Amniotic epithelial cell (primary cell): ENCODE data around the gene SF3B2.
"Not testable (repeated sequence)": the region's sequence is repeated elsewhere in the genome, so short reads cannot be mapped to it uniquely, and the experiment has no call there.

Experiments used
- DNase-seq: peaks from one replicate; pipeline ENCODE4 v3.0.0-alpha.2; 2010; ENCODE audit warnings: low read depth

The SF3B2 gene

GRCh38 chr11:66076561-66076960 lies 24.4 kb downstream of the SF3B2 start:
- no peak for DNase-seq

GRCh38 chr11:66077927-66078326 lies 25.8 kb downstream of the SF3B2 start:
- no peak for DNase-seq

- DNase-seq, result not testable (repeated sequence)
Measured at GRCh38 chr11:66078949-66079348, 26.8 kb downstream of the SF3B2 start.

- DNase-seq, result peak; percentile 86
Measured at GRCh38 chr11:66080055-66080817, 28.1 kb downstream of the SF3B2 start.

- peak; percentile 72 for DNase-seq
Measured at GRCh38 chr11:66081505-66081904, 29.3 kb downstream of the SF3B2 start.

GRCh38 chr11:66082946-66083698 lies 31.0 kb downstream of the SF3B2 start:
- no peak for DNase-seq

- no peak for DNase-seq
Measured at GRCh38 chr11:66083767-66084166, 31.6 kb downstream of the SF3B2 start.

- peak; percentile 59 for DNase-seq
Measured at GRCh38 chr11:66084821-66085475, 32.8 kb downstream of the SF3B2 start.

- no peak for DNase-seq
Measured at GRCh38 chr11:66087148-66087908, 35.2 kb downstream of the SF3B2 start.

- DNase-seq, result peak; percentile 54
Measured at GRCh38 chr11:66089067-66089466, 36.9 kb downstream of the SF3B2 start.

- no peak for DNase-seq
Measured at GRCh38 chr11:66090288-66090687, 38.1 kb downstream of the SF3B2 start.

GRCh38 chr11:66092125-66092524 lies 40.0 kb downstream of the SF3B2 start:
- not testable (repeated sequence) for DNase-seq

- DNase-seq, result peak; percentile 47
Measured at GRCh38 chr11:66099746-66100145, 47.6 kb downstream of the SF3B2 start.

- peak; percentile 42 for DNase-seq
Measured at GRCh38 chr11:66100272-66101065, 48.3 kb downstream of the SF3B2 start.

GRCh38 chr11:66101066-66101464 lies 48.9 kb downstream of the SF3B2 start:
- DNase-seq, result no peak

- no peak for DNase-seq
Measured at GRCh38 chr11:66104057-66104638, 52.0 kb downstream of the SF3B2 start.

GRCh38 chr11:66106786-66107599 lies 54.8 kb downstream of the SF3B2 start:
- DNase-seq, result peak; percentile 52

GRCh38 chr11:66107600-66108510 lies 55.7 kb downstream of the SF3B2 start:
- DNase-seq, result peak; percentile 52

GRCh38 chr11:66109294-66109693 lies 57.1 kb downstream of the SF3B2 start:
- no peak for DNase-seq
